Activated naive CD8-positive, alpha-beta T cell (primary cell): ENCODE data around the gene CMTM4.
"Not testable (repeated sequence)": the region's sequence is repeated elsewhere in the genome, so short reads cannot be mapped to it uniquely, and the experiment has no call there.

Experiments
- H3K27ac Mint-ChIP-seq: one replicate; pipeline ENCODE4 v1.8.0; 2021; ENCODE audit warnings: mixed read lengths
- H3K27me3 Mint-ChIP-seq: one replicate; pipeline ENCODE4 v1.8.0; 2021; ENCODE audit warnings: mixed read lengths
- H3K36me3 Mint-ChIP-seq: one replicate; pipeline ENCODE4 v1.8.0; 2021; ENCODE audit warnings: mixed read lengths
- H3K4me1 Mint-ChIP-seq: one replicate; pipeline ENCODE4 v1.8.0; 2021; ENCODE audit warnings: low read depth, mixed read lengths
- H3K4me3 Mint-ChIP-seq: one replicate; pipeline ENCODE4 v1.8.0; 2021; ENCODE audit warnings: mild to moderate bottlenecking, mixed read lengths
- H3K9me3 Mint-ChIP-seq: one replicate; pipeline ENCODE4 v1.8.0; 2021; ENCODE audit warnings: low read depth, mixed read lengths

CMTM4 gene

GRCh38 chr16:66667944-66668343 lies 28.6 kb downstream of the CMTM4 start:
- Mint-ChIP-seq H3K27ac (no peak overlapping the region), H3K27me3 (no peaks in the 10 kb centered on the region), H3K4me3 (no peak overlapping the region), H3K36me3 (no peaks in the 10 kb centered on the region), H3K4me1 (no peaks in the 10 kb centered on the region), H3K9me3 (no peaks in the 10 kb centered on the region)

GRCh38 chr16:66662445-66663194 lies 33.9 kb downstream of the CMTM4 start:
- H3K9me3 Mint-ChIP-seq: no peaks in the 10 kb centered on the region
- no peak overlapping the region for H3K27ac Mint-ChIP-seq
- no peak overlapping the region for H3K4me3 Mint-ChIP-seq
- no peaks in the 10 kb centered on the region for H3K27me3 Mint-ChIP-seq
- H3K4me1 Mint-ChIP-seq: peaks cover 2% of the 10 kb centered on the region
- H3K36me3 Mint-ChIP-seq: no peaks in the 10 kb centered on the region

- H3K9me3 Mint-ChIP-seq, H3K4me3 Mint-ChIP-seq, H3K27me3 Mint-ChIP-seq, H3K27ac Mint-ChIP-seq, H3K36me3 Mint-ChIP-seq, H3K4me1 Mint-ChIP-seq: not testable (repeated sequence)
Observed at GRCh38 chr16:66661671-66662346, 34.7 kb downstream of the CMTM4 start.

- H3K4me1 Mint-ChIP-seq: peaks cover 2% of the 10 kb centered on the region
- no peak overlapping the region for H3K27ac Mint-ChIP-seq
- H3K27me3 Mint-ChIP-seq: no peaks in the 10 kb centered on the region
- H3K4me3 Mint-ChIP-seq: no peak overlapping the region
- H3K36me3 Mint-ChIP-seq: no peaks in the 10 kb centered on the region
- no peaks in the 10 kb centered on the region for H3K9me3 Mint-ChIP-seq
Observed at GRCh38 chr16:66661210-66661560, 35.4 kb downstream of the CMTM4 start.

GRCh38 chr16:66660422-66661209 lies 35.9 kb downstream of the CMTM4 start:
- H3K36me3 Mint-ChIP-seq: no peaks in the 10 kb centered on the region
- H3K4me1 Mint-ChIP-seq: peaks cover 2% of the 10 kb centered on the region
- no peak overlapping the region for H3K4me3 Mint-ChIP-seq
- H3K9me3 Mint-ChIP-seq: no peaks in the 10 kb centered on the region
- no peaks in the 10 kb centered on the region for H3K27me3 Mint-ChIP-seq
- H3K27ac Mint-ChIP-seq: no peak overlapping the region

- H3K4me1 Mint-ChIP-seq: peaks cover 2% of the 10 kb centered on the region
- H3K4me3 Mint-ChIP-seq: no peak overlapping the region
- H3K36me3 Mint-ChIP-seq: no peaks in the 10 kb centered on the region
- H3K27ac Mint-ChIP-seq: no peak overlapping the region
- H3K9me3 Mint-ChIP-seq: no peaks in the 10 kb centered on the region
- H3K27me3 Mint-ChIP-seq: no peaks in the 10 kb centered on the region
Observed at GRCh38 chr16:66658860-66659190, 37.7 kb downstream of the CMTM4 start.

- Mint-ChIP-seq H3K4me3 (no peak overlapping the region), H3K27ac (no peak overlapping the region), H3K27me3 (no peaks in the 10 kb centered on the region), H3K4me1 (peaks cover 2% of the 10 kb centered on the region), H3K36me3 (no peaks in the 10 kb centered on the region), H3K9me3 (no peaks in the 10 kb centered on the region)
Observed at GRCh38 chr16:66658143-66658859, 38.2 kb downstream of the CMTM4 start.

GRCh38 chr16:66656547-66656946 lies 40.0 kb downstream of the CMTM4 start:
- Mint-ChIP-seq H3K27me3 (no peaks in the 10 kb centered on the region), H3K27ac (no peak overlapping the region), H3K36me3 (no peaks in the 10 kb centered on the region), H3K4me3 (no peak overlapping the region), H3K9me3 (no peaks in the 10 kb centered on the region), H3K4me1 (peaks cover 5% of the 10 kb centered on the region)

- Mint-ChIP-seq H3K4me1 (peaks cover 17% of the 10 kb centered on the region), H3K4me3 (no peak overlapping the region)
Observed at GRCh38 chr16:66653581-66654350, 42.8 kb downstream of the CMTM4 start.

GRCh38 chr16:66652661-66653360 lies 43.7 kb downstream of the CMTM4 start:
- no peaks in the 10 kb centered on the region for H3K9me3 Mint-ChIP-seq

More at GRCh38 chr16:66653581-66654350, 42.8 kb downstream of the CMTM4 start:
- H3K27me3 Mint-ChIP-seq: no peaks in the 10 kb centered on the region
- H3K27ac Mint-ChIP-seq: no peak overlapping the region
- no peaks in the 10 kb centered on the region for H3K36me3 Mint-ChIP-seq
- H3K9me3 Mint-ChIP-seq: no peaks in the 10 kb centered on the region

GRCh38 chr16:66651965-66652364 lies 44.6 kb downstream of the CMTM4 start:
- H3K4me1 Mint-ChIP-seq: peaks cover 15% of the 10 kb centered on the region
- H3K9me3 Mint-ChIP-seq: no peaks in the 10 kb centered on the region
- H3K27ac Mint-ChIP-seq: no peak overlapping the region
- no peaks in the 10 kb centered on the region for H3K36me3 Mint-ChIP-seq
- no peak overlapping the region for H3K4me3 Mint-ChIP-seq
- no peaks in the 10 kb centered on the region for H3K27me3 Mint-ChIP-seq

More at GRCh38 chr16:66652661-66653360, 43.7 kb downstream of the CMTM4 start:
- no peak overlapping the region for H3K4me3 Mint-ChIP-seq
- no peaks in the 10 kb centered on the region for H3K27me3 Mint-ChIP-seq
- no peak overlapping the region for H3K27ac Mint-ChIP-seq
- peaks cover 15% of the 10 kb centered on the region for H3K4me1 Mint-ChIP-seq
- H3K36me3 Mint-ChIP-seq: no peaks in the 10 kb centered on the region

- H3K36me3 Mint-ChIP-seq: no peaks in the 10 kb centered on the region
- no peaks in the 10 kb centered on the region for H3K9me3 Mint-ChIP-seq
- H3K4me1 Mint-ChIP-seq: peaks cover 15% of the 10 kb centered on the region
- H3K4me3 Mint-ChIP-seq: peak overlapping the region; percentile 81
- H3K27ac Mint-ChIP-seq: no peak overlapping the region
- no peaks in the 10 kb centered on the region for H3K27me3 Mint-ChIP-seq
Observed at GRCh38 chr16:66651474-66651765, 45.1 kb downstream of the CMTM4 start.

GRCh38 chr16:66650707-66651473 lies 45.7 kb downstream of the CMTM4 start:
- H3K4me1 Mint-ChIP-seq: peaks cover 15% of the 10 kb centered on the region
- H3K27ac Mint-ChIP-seq: no peak overlapping the region
- H3K9me3 Mint-ChIP-seq: no peaks in the 10 kb centered on the region
- peak overlapping the region; percentile 81 for H3K4me3 Mint-ChIP-seq
- H3K36me3 Mint-ChIP-seq: no peaks in the 10 kb centered on the region
- H3K27me3 Mint-ChIP-seq: no peaks in the 10 kb centered on the region
